ENCODE data around the gene SLC7A14. TPM values are rescaled to one million over a fixed set of nuclear protein-coding genes. Genes with fewer than 3 reads are reported as not detected.

SLC7A14 gene
- total RNA-seq, 4 donors from 2014 or later: under 0.01 to 0.06 (median under 0.01) TPM; not detected in 1

GRCh38 chr3:170429050-170429449 lies 156.8 kb downstream of the SLC7A14 start:
- DNase-seq (ENCODE audit: low spot score): no peak
- TF ChIP-seq, protein P1, sequence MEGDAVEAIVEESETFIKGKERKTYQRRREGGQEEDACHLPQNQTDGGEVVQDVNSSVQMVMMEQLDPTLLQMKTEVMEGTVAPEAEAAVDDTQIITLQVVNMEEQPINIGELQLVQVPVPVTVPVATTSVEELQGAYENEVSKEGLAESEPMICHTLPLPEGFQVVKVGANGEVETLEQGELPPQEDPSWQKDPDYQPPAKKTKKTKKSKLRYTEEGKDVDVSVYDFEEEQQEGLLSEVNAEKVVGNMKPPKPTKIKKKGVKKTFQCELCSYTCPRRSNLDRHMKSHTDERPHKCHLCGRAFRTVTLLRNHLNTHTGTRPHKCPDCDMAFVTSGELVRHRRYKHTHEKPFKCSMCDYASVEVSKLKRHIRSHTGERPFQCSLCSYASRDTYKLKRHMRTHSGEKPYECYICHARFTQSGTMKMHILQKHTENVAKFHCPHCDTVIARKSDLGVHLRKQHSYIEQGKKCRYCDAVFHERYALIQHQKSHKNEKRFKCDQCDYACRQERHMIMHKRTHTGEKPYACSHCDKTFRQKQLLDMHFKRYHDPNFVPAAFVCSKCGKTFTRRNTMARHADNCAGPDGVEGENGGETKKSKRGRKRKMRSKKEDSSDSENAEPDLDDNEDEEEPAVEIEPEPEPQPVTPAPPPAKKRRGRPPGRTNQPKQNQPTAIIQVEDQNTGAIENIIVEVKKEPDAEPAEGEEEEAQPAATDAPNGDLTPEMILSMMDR (IDR thresholded peaks at IDR 0.05): no peak

DNA sequence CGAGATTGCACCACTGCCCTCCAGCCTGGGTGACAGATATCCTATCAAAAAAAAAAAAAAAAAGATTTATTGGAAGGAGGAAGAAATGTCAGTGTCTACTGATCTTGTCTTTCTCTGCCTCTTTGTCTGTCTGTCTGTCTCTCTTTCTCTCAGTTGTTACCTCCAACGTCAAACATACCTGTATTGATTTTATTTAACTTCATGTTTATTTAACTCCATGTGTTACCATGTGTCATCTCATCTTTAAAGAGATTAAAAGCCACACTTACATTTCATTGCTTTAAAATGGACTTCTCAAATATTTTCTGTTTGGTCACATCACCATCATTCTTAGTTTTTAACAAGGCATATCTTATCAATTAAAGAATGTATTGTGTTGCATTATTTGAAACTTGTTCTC lies 157.8 kb downstream of the SLC7A14 start:
- ATAC-seq (ENCODE audit: low FRiP score): no peak
- TF ChIP-seq, protein P1 (IDR thresholded peaks at IDR 0.05): no peak
- DNase-seq (ENCODE audit: low spot score): no peak

More at GRCh38 chr3:170429050-170429449, 156.8 kb downstream of the SLC7A14 start:
- no peak for ATAC-seq (ENCODE audit: low FRiP score)

GRCh38 chr3:170426240-170426797 lies 159.6 kb downstream of the SLC7A14 start:
- DNase-seq (ENCODE audit: low spot score): no peak
- TF ChIP-seq, protein P1 (IDR thresholded peaks at IDR 0.05): no peak

GRCh38 chr3:170425491-170426239 lies 160.2 kb downstream of the SLC7A14 start:
- TF ChIP-seq, protein P1 (IDR thresholded peaks at IDR 0.05): no peak
- no peak for ATAC-seq (ENCODE audit: low FRiP score)
- DNase-seq (ENCODE audit: low spot score): no peak

More at GRCh38 chr3:170426240-170426797, 159.6 kb downstream of the SLC7A14 start:
- ATAC-seq (ENCODE audit: low FRiP score): no peak

DNA sequence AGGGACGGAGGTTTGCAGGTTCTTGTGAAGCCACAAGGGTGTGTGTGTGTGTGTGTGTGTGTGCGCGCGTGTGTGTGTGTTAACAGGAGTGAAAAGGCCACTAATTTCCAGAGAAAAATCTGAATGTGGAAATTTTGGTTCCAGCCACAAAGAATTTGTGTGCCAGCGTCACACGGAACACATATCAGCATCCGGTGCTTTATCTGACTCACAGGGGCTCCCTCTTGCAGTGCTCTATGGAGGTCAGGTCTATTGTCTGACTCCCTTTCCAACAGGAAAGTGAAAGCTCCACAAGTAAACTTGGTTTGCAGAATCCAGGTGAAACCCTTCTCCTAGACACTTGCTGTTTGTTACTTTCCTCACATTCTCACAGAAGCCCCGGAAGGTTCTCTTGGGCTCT lies 161.0 kb downstream of the SLC7A14 start:
- TF ChIP-seq, protein P1 (IDR thresholded peaks at IDR 0.05): no peak
- no peak for ATAC-seq (ENCODE audit: low FRiP score)
- DNase-seq (ENCODE audit: low spot score): no peak

DNA sequence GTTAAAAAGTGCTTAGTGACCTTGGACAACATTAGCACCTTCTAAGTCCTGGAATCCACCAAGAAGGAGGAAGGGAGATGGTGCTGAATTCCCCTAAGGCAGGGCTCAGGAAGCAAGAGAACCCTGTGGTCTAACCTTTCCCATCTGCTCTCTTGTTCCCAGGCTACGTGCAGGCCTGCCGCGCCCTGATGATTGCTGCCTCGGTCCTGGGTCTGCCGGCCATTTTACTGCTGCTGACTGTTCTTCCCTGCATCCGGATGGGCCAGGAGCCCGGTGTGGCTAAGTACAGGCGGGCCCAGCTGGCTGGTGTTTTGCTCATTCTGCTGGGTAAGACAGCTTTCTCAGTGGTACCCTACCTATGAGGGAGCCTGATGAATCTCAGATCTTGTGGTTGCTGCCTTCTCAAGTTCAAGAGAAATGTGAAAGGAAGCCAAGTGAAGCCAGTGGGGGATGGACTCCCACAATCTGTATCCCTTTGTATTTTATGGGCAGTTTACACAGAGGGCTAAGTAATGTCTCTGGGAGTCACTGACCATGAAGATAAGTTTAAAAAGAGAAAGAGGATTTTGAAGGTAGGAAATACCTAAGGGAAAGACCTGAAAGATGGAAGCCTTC lies 162.8 kb downstream of the SLC7A14 start:
- ATAC-seq (ENCODE audit: low FRiP score) (no peak), DNase-seq (ENCODE audit: low spot score) (no peak)
- TF ChIP-seq, protein P1 (IDR thresholded peaks at IDR 0.05): no peak
